Stimulated activated CD8-positive, alpha-beta memory T cell treated with anti-CD3 and anti-CD28 coated beads, Interleukin-4, amount 100 ng/mL, for 4 hours (primary cell): ENCODE data around the gene DEDD2.

Experiments used
- DNase-seq, 2 donors: peaks; one replicate each; pipeline ENCODE4 v3.0.0-alpha.2; 2020; ENCODE audit warnings: low read depth in 2 of 2, low spot score in 1 of 2

DEDD2 gene

DNA sequence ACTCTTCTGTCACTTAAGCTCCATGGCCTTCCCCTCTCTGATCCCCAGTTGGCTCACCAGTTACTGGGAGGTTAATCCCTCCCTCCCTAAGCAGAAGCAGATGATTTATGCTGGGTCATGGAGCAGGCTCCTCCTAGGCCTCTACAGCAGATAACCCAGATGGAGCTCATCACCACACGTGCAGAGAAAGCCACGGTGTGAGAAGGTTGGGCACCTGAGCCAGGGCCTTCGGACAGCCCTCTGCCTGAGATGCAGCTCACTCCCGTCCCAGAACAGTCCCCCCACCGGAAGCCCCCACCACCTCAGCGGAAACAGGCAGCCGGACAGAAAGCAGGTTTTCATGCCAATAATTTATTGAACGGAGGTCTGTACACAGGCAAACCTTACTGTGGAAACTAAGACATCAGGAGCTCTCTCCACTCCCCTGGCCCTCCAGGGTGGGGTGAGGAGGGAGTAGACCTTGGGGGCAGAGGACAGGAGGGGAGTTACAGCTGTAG is 12.4 kb upstream of the DEDD2 start:
- no peak for DNase-seq

DNA sequence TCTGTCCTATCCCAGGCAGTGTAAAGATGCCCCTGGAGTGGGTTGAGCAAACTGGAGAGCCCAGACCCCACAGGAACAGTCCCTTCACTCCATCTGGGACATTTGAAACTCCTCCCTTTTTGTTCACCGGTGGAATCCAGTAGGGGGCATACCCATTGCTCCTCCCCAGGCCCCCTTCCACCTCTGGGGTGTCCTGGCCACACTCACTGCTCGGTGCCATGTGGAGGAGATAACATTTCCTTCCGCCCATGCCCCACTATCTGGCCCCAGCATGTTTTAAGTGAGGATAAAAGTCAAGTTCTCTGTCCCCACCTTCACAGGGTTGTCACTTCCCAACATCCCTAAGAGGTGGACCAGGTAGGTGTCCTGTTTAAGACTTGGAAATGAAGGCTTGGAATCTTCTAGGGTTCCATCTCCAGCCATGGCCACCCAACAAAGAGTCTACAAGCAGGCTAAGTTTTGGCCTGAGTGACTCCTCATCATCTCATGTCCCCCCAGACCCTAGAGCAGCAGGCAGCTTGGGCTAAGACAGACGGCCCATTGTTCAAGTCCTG is 11.9 kb upstream of the DEDD2 start:
- no peak for DNase-seq

DNA sequence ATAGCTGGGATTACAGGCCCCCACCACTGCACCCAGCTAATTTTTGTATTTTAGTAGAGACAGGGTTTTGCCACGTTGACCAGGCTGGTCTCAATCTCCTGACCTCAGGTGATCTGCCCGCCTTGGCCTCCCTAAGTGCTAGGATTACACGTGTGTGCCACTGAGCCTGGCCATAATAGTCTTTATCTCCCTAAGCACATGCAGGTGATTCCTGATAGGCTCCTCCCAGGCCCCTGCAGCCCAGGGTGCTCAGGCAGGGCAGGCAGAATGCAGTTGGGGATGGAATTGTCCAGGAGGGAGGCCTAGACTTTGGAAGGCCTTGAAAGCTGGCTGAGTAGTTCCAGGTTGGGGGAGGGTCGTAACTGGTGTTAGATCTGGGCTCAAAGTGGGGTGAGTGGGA is 11.2 kb upstream of the DEDD2 start:
- no peak for DNase-seq

DNA sequence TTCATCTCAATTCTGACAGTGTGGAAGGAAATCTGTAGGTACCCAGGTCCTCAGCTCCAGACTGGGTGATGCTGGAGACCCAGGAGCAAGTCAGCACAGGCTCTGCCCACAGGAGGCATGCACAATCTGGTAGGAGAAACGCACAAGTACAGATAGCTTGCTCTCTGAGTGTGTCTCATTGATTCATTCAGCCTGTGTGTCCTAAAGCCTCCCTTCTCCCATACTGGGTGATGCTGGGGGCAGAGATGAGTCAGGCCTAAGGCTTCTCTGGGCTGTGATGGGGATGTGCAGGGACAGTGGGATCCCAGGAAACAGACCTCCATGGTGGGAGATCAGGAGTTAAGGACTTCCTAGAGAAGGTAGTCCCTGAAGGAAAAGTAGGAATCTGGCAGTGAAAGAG is 9.4 kb upstream of the DEDD2 start:
- DNase-seq, result no peak

DNA sequence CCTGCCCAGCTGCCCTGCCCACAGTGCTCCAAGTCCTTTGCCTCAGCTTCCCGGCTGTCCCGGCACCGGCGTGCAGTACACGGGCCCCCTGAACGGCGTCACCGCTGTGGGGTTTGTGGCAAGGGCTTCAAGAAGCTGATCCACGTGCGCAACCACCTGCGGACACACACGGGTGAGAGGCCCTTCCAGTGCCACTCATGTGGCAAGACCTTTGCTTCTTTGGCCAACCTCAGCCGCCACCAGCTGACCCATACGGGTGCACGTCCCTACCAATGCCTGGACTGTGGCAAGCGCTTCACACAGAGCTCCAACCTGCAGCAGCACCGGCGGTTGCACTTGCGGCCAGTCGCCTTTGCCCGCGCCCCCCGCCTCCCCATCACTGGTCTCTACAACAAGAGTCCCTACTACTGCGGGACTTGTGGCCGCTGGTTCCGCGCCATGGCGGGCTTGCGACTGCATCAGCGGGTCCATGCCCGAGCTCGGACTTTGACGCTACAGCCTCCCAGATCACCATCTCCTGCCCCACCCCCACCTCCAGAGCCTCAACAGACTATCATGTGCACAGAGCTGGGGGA is 8.3 kb upstream of the DEDD2 start:
- DNase-seq, result no peak

DNA sequence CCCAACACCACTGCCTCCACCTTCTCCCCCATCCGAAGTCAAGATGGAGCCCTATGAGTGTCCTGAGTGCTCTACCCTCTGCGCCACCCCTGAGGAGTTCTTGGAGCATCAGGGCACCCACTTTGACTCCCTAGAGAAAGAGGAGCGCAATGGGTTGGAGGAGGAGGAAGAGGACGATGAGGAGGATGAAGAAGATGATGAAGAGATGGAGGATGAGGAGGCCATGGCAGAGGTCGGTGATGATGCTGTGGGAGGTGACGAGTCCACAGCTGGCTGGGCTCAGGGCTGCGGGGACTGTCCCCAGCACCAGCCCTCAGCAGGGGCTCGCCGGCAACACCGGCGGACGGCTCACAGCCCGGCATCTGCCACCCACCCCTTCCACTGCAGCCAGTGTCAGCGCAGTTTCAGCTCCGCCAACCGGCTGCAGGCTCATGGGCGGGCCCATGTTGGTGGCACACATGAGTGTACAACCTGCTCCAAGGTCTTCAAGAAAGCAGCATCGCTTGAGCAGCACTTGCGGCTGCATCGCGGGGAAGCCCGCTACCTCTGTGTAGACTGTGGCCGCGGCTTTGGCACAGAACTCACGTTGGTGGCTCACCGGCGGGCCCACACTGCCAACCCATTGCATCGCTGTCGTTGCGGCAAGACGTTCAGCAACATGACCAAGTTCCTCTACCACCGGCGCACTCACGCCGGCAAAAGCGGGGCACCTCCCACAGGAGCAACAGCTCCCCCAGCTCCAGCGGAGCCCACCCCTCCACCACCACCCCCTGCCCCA is 7.7 kb upstream of the DEDD2 start:
- DNase-seq, result no peak

DNA sequence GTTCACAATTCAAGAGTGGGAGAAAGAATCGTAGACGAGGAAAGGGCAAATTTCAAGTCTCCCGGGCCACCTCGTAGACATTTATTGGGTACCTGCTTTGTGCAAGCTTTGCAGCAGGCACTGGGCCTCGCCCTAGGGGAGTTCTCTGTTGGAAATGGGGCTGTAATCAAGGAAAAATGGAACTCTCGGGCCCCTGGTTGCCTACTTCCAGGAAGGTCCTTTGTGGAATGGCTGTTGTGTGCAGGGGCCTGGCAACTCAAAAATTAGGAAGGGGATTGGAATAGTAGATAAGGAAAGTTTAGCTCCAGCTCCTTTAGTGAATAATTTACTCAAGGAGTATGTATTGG is 3.2 kb upstream of the DEDD2 start:
- DNase-seq, result no peak

DNA sequence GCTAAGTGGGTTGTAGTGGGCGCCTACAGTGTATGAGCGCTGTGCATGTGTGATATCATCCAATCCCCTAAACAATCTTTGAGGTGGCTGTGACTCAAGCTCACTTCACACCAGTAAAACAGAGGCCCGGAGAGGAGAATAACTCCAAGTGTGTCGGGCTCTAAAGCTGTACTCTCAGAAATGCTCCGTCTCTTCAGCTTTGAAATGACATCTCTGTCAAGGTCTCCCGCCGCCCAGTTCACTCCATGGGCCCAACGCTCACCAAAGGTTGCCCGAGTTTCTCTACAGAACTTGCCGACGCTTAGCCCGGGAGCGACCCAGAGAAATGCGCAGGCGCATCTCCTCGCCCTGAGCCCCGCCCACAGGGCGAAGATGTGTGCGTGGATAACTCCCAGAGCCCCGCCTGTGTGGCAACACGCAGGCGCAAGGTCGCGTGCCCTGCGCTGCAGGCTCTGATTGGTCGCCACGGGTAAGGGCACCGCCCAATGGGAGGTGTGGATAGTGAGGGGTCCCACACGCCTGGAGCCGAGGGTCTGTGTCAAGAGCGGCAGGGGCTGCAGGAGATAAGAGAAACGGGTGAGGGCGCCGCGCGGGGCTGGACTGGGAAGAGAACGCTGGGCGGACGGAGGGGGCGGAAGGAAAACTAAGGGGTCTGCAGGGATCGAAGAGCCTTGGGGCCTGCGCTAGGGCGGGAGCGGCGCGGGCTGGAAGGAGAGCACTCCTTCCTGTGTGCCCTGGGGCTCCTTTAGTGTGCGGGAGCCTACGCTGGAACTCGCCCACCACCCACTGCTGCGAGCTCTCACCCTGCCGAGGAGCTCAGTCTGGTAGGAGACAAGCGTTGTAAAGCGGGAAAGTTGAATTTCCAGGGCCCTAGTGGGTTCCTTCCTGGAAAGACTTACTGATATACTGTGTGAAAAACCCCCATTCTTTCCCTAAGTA is 2.6 kb upstream of the DEDD2 start, which contains the start of gene ZNF526:
ZNF526 (plus strand) TSS at position 501 of the 939 bp plus-strand sequence. CDS start 4,092 bp downstream, outside the sequence.
- peak; percentile 89 to 95 for DNase-seq

DNA sequence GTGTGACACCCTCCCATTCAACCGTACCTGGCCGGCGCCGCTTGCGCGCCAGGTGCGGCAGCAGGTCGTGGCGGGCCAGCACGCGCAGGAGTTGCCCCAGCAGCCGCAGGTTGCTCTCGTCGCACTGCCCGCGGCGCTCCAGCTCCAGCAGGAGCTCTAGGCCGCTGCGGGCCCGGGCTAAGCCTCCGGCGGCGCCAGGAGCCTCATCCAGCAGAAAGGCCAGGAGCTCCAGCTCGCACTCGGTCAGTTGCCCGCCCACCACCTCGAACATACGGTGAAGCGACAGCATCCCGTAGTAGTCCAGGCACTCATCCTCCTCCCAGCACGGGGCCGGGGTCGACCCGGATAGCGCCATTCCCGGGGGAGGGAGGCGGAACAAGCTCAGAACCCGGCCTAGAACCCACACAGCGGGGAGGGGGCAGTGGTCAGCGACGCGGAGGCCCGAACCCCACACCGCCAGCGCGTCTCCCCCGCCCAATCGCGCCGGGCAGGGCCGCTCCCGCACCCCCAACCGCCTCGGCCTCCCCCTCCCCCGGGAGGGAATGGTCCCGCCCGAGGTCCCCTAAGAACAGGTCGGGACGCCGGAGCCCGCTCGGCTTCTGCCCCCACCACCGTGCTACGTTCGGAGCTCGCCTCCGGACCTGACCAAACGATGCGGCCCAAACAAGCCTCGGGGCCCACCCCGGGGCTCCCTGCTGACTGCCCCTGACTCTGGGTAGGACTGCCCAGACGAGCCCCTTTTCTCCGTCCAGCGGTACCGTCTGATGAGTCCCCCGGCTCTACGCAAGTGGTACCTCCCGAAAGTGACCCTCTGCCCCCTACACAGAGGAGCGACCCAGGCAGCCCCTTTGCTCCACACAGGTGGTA is 591 bp downstream of the DEDD2 start:
- no peak for DNase-seq

DNA sequence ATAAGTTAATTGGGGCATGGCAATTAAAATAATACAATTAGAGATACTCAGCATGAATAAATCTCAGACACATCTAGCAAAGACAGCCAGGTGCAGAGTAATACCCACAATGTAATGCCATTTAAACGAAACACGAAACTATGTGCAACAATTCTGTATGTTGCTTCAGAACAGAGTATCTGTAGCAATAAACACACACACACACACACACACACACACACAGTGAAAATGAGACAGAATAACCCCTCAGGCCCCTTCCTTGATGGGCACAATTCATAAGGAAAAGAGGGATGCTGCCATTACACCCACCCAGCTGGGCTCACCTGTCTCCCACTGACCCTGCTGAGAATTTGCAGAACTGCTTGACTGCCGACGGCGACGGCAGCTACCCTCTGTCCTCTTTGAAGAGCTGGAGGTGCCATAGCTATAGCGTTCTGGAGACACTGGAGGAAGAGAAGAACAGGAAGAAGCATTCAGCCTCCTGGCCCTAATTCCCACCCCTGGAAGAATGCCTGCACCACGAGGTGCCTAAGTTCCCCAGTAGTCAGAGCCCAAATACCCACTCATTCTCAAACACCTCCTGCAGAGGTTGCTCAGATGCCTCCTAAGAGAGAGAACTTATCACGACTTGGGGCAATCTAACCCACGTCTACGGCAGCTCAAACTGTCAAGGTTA is 2.5 kb downstream of the DEDD2 start:
- no peak for DNase-seq

DNA sequence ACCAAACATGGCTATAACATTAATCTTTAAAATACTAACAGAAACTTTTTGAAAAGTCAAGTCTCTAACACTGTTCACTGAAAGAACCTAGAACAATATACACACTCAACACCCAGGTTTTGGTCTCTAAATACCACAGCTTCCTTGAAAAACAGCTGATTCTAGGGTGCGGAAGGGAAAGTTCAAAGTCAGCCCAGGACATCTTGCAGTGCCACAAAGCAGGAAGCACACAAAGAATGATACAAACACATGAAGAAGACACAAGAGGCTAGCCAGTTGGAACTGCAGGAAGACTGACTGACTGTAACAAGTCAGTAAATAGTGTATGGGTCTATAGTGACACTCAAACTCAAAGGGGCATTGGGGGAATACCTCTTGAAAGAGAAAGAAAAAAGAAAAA is 4.6 kb downstream of the DEDD2 start:
- DNase-seq, result no peak

DNA sequence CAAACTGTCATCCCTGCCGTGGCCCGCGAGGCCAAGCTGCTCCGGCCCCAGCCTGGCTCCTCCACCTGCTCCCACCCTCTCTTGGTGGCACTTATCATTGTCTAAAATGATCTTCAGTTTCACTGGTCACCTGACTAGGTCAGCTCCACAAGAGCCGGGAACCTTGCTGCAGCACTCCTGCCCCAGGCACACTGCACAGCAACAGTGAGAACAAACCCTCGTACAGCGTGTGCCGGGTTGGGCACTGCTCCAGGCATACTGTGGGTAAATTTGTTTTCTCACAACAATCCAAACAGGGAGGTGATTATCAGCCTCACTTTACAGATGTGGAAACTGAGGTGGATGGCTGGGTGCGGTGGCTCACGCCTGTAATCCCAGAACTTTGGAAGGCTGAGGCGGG is 8.9 kb downstream of the DEDD2 start:
- no peak for DNase-seq

DNA sequence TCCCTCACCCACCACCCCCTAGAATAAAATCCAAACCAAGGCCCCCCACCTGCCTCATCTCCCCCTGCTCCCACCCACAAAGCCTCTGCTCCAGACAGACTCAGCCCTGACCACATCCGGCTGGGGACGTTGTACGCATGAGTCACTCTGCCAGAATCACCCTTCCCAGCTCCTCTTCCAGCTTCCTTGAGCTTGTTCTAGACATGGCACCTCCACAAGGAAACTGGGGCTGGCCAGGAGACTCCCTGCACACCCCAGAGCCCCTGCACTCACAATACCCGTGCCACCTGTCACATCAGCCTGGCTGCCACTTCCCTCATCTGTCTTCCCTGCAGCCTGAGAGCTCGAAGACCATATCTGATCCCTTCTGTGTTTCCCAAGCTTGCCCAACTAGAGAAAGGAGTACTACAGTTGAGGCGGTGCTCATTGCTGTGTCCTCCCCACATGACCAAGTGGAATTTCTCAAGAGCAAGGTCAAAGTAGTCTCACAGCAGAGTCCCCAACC is 9.7 kb downstream of the DEDD2 start:
- DNase-seq, result no peak

DNA sequence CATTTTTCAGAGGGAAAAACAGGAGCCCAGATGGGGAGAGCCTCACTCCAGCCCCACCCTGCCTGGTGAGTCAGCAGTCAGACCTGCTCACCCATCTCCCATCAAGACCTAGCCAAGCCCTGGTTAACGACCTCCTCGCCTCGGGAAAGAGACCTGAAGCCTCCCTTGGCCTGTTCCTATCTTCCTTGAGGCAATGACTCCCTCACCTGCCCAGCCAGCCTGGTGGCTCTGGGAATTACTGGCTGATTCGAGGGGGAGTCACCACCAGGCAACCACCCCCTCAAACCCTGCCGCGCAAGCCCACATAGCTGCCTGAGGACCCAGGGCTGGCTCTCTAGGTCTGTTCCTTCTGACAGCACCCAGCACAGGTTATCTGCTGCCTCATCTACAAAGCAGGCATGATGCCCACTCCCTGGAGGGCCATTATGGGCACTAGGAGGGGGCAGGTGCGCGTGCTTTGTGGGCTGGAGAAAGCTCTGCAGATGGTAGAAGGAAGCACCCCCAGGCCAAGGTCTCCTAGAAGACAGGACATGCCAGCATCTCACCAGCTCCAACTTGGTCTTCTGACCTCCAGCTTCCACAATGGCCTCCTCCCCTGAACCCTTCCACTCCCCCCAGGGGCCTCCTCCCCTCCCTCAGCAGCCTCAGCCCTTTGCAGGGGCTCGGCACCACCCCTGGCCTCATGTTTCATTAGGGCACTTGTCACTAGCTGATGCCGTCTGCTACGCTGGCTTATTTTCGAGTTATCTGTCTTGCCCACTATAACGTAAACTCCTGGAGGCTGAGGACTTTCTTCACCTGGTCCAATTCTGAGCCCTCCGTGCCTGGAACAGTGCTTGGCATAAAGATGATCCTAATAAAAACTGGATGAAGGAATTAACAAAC is 10.4 kb downstream of the DEDD2 start:
- no peak for DNase-seq

DNA sequence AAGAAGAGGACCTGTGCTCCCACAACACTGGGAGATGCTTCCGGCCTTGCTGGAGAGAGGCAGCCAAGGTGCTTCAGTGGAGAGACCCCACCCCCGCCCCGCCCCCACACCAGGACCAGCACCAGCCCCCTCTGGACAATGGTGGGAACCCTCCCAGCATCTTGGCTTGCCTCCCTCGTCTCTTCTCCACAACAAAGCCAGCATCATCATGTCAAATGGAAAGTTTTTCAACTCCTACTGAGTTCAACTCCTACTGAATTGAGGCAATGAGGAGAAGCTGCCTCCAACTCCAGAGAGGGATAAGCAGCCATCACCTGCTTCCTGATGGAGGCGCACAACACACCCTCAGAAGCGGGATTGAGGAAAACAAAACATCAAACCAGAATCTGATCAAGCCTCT is 12.8 kb downstream of the DEDD2 start:
- DNase-seq, result no peak

DNA sequence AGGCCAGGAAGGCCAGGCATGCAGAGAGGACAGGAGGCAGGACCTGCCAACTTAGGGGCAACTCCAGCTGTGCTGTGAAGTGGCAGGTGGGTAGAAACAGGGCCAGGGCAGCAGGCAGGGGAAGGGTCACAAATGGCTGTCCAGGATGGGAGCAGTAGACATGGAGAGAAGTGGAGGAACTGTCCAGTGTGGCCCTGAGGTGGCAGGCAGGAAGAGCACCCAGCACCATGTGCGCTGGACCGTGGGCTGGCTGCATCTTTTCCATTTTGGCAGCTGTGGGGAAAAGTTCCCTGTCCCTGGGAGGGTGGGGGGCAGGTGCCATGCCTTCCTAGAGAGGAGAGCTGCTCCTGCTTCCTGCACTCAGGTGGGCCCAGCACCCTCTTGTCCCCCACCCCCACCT is 13.8 kb downstream of the DEDD2 start:
- DNase-seq, result no peak

DNA sequence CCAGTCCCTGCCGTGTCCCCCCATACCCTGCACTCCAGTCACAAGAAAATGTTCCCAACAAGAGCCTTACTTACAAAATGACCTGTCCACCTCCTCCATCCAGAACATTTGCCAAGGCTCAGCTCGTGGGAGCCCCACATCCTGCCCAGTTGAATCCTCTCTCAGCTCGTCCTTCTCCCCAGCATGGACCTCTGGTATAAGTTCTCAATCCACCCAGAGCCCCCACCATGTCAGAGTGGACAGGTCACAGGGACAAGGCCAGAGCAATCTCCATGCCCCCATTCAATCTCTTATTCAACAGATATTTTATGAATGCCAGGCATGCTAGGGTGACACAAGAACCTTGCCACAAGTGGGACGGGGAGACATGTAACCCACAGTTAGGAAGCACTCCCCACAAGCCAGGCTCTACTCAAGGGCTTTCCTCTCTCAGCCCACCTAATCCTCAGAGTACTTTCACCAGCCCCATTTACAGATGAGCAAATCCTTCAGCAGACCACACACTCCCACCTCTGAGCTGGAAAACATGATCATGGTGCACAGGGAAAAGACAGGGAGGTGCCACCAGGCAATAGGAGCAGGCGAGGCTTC is 15.1 kb downstream of the DEDD2 start:
- no peak for DNase-seq

DNA sequence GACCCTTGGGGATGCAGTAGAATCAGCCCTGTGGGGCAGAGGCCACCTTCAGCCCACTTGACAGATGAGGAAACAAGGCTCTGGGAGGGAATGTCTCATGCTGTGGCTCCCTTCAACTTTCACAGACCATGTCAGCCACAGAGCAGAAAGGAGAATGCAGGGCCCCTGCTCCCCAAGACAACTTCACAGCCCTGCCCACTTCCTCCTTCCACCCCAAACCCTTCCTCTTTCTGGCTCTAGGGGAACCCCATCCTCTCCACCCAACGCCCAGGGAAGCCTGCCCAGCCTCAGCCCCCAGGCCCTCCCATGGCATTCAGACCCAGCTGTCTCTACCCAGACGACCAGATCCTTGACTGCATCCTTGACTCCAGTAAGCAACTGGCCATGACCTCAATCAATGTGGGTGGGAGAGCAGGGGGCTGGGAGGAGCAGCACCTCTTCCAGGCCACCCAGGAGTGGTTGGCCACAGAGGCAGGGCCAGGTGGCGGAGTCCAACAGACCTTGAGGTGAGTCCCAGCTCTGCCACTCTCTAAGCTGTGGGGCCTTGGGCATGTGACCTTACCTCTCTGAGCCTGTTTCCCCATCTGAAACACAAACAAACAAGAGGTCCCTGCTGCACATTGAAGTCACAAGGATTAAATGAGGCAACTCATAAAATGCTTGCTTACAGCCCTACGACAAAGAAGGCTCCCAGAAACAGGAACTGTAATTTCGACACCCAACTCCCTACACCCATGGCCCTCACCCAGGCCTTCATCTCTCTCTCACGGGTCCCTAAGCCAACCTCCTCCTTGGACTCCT is 15.8 kb downstream of the DEDD2 start:
- no peak for DNase-seq
